WI38 (cell line): ENCODE results near the gene ZNF212.

Experiments
- H3K4me3 ChIP-seq: 2 replicates; pipeline ENCODE4 v1.5.1; 2011; ENCODE audit warnings: low read depth, mild to moderate bottlenecking, control low read depth, low read length
- CTCF ChIP-seq: IDR thresholded peaks from 2 replicates; pipeline ENCODE4 v1.5.1; 2012; ENCODE audit warnings: low read depth, mild to moderate bottlenecking, control low read depth, low read length

The ZNF212 gene

GRCh38 chr7:149282331-149282655 is 42.8 kb downstream of the ZNF212 start:
- no peak for TF ChIP-seq CTCF

GRCh38 chr7:149283321-149283720 is 43.9 kb downstream of the ZNF212 start:
- no peak overlapping the region for H3K4me3 ChIP-seq
- TF ChIP-seq CTCF: no peak

More at GRCh38 chr7:149282331-149282655, 42.8 kb downstream of the ZNF212 start:
- no peak overlapping the region for H3K4me3 ChIP-seq

GRCh38 chr7:149284343-149284742 is 44.9 kb downstream of the ZNF212 start:
- TF ChIP-seq CTCF: no peak

GRCh38 chr7:149284850-149285585 is 45.6 kb downstream of the ZNF212 start:
- H3K4me3 ChIP-seq: peak overlapping the region; percentile 68
- TF ChIP-seq CTCF: no peak

More at GRCh38 chr7:149284343-149284742, 44.9 kb downstream of the ZNF212 start:
- no peak overlapping the region for H3K4me3 ChIP-seq

GRCh38 chr7:149285603-149286002 is 46.2 kb downstream of the ZNF212 start:
- peak overlapping the region; percentile 68 for H3K4me3 ChIP-seq
- no peak for TF ChIP-seq CTCF

- no peak overlapping the region for H3K4me3 ChIP-seq
- no peak for TF ChIP-seq CTCF
These were observed 47.5 kb downstream of the ZNF212 start for GRCh38 chr7:149286811-149287400.

- no peak for TF ChIP-seq CTCF
- H3K4me3 ChIP-seq: no peak overlapping the region
These were observed 48.2 kb downstream of the ZNF212 start for GRCh38 chr7:149287622-149288021.
